WERI-Rb-1 (cell line): ENCODE results near the gene PGM2L1.

ENCODE experiments used
- DNase-seq: peaks from one replicate; pipeline ENCODE4 v3.0.0-alpha.2; 2020
- H3K27ac ChIP-seq: fragments of 250-450 bp; sonication (Bioruptor Pico); 2 replicates; pipeline ENCODE4 v1.5.1; 2020; ENCODE audit warnings: mild to moderate bottlenecking, moderate library complexity
- H3K27me3 ChIP-seq: fragments of 250-450 bp; sonication (Bioruptor Pico); 2 replicates; pipeline ENCODE4 v1.5.1; 2021; ENCODE audit warnings: mild to moderate bottlenecking, low read depth, moderate library complexity; ENCODE audit not compliant: insufficient read depth, severe bottlenecking
- H3K36me3 ChIP-seq: fragments of 250-450 bp; sonication (Bioruptor Pico); 2 replicates; pipeline ENCODE4 v1.5.1; 2020; ENCODE audit warnings: mild to moderate bottlenecking, moderate library complexity
- H3K4me3 ChIP-seq: 2 replicates; pipeline ENCODE4 v1.5.1; 2011; ENCODE audit warnings: low read depth, mild to moderate bottlenecking, control low read depth, low read length
- H3K9me3 ChIP-seq: fragments of 250-450 bp; sonication (Bioruptor Pico); 2 replicates; pipeline ENCODE4 v1.5.1; 2021; ENCODE audit warnings: mild to moderate bottlenecking, moderate library complexity; ENCODE audit not compliant: severe bottlenecking
- CTCF ChIP-seq: IDR thresholded peaks from 2 replicates; pipeline ENCODE4 v1.5.1; 2011; ENCODE audit warnings: low read depth, mild to moderate bottlenecking, control low read depth, inconsistent platforms, low read length

Gene PGM2L1

GRCh38 chr11:74380746-74381439 lies 17.3 kb downstream of the PGM2L1 start:
- H3K36me3 ChIP-seq, result no peaks in the 10 kb centered on the region
- no peak for DNase-seq
- H3K27me3 ChIP-seq, result no peaks in the 10 kb centered on the region
- H3K27ac ChIP-seq, result no peak overlapping the region
- H3K9me3 ChIP-seq, result no peaks in the 10 kb centered on the region
- no peak for TF ChIP-seq CTCF
- H3K4me3 ChIP-seq, result no peak overlapping the region

- no peak overlapping the region for H3K4me3 ChIP-seq
- H3K27ac ChIP-seq, result no peak overlapping the region
- no peaks in the 10 kb centered on the region for H3K9me3 ChIP-seq
- DNase-seq, result no peak
- TF ChIP-seq CTCF, result no peak
- H3K27me3 ChIP-seq, result no peaks in the 10 kb centered on the region
- H3K36me3 ChIP-seq, result no peaks in the 10 kb centered on the region
Measured at GRCh38 chr11:74377689-74378088, 20.5 kb downstream of the PGM2L1 start.

GRCh38 chr11:74373382-74373781 lies 24.9 kb downstream of the PGM2L1 start:
- H3K4me3 ChIP-seq, result no peak overlapping the region
- H3K27me3 ChIP-seq, result no peaks in the 10 kb centered on the region
- H3K36me3 ChIP-seq, result no peaks in the 10 kb centered on the region
- no peaks in the 10 kb centered on the region for H3K9me3 ChIP-seq
- DNase-seq, result no peak
- H3K27ac ChIP-seq, result no peak overlapping the region
- TF ChIP-seq CTCF, result no peak

- H3K27ac ChIP-seq, result no peak overlapping the region
- H3K36me3 ChIP-seq, result no peaks in the 10 kb centered on the region
- H3K9me3 ChIP-seq, result no peaks in the 10 kb centered on the region
- no peak for DNase-seq
- H3K4me3 ChIP-seq, result no peak overlapping the region
- no peak for TF ChIP-seq CTCF
- H3K27me3 ChIP-seq, result no peaks in the 10 kb centered on the region
Measured at GRCh38 chr11:74371269-74372052, 26.8 kb downstream of the PGM2L1 start.

- DNase-seq, result no peak
- H3K27ac ChIP-seq, result no peak overlapping the region
- H3K27me3 ChIP-seq, result no peaks in the 10 kb centered on the region
- TF ChIP-seq CTCF, result no peak
- H3K4me3 ChIP-seq, result no peak overlapping the region
- no peaks in the 10 kb centered on the region for H3K36me3 ChIP-seq
- H3K9me3 ChIP-seq, result no peaks in the 10 kb centered on the region
Measured at GRCh38 chr11:74370123-74370522, 28.1 kb downstream of the PGM2L1 start.
